ENCODE measurements around the gene USP10. TPM values are rescaled to one million over a fixed set of nuclear protein-coding genes. Genes with fewer than 3 reads are reported as not detected.

USP10 gene
- total RNA-seq, 2 experiments from 2014 or later, result 140 TPM

- CTCF ChIA-PET, result no interaction called here
- POLR2A ChIA-PET, result no interaction called here
Measured at GRCh38 chr16:84775262-84775810, 75.5 kb downstream of the USP10 start.

DNA sequence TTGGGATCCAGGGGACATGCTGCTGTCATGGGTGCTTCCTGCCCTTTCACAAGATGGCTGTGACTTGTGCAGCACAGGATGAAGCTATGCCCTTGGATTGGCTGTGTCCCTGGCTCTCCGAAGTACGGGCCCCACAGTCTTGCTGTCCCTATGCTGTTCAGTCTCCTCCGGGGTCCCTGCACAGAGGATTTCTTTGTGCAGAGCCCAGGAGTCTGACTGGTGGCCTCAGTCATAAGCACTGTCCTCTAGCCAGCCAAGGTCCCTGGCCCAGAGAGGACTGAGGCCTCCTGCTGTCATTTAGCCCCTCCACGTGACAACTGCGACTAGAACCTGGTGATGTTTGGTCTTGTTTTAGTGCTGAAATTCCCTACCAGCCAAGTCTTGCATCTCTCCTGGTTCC lies 77.6 kb downstream of the USP10 start:
- ChIA-PET CTCF (interaction anchor here (0.6 to 0.9 kb wide), 2 partner anchors 18 to 38 kb away, joined by 3 read pairs; no protein-coding TSS in a partner anchor), POLR2A (no interaction called here)

DNA sequence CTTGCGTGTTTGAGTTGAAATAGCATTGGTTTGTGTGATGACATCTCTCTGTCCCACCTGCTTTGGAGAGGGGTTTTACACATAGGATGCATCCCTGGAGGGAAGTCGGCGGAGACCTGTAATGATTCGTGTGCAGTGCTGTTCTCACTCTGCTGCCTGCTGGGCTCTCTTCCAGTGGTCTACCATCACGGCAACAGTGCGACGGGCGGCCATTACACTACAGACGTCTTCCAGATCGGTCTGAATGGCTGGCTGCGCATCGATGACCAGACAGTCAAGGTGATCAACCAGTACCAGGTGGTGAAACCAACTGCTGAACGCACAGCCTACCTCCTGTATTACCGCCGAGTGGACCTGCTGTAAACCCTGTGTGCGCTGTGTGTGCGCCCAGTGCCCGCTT lies 78.9 kb downstream of the USP10 start:
- ChIA-PET POLR2A (no interaction called here), CTCF (no interaction called here)

GRCh38 chr16:84780063-84780462 lies 80.3 kb downstream of the USP10 start:
- POLR2A ChIA-PET, result no interaction called here
- CTCF ChIA-PET, result no interaction called here

DNA sequence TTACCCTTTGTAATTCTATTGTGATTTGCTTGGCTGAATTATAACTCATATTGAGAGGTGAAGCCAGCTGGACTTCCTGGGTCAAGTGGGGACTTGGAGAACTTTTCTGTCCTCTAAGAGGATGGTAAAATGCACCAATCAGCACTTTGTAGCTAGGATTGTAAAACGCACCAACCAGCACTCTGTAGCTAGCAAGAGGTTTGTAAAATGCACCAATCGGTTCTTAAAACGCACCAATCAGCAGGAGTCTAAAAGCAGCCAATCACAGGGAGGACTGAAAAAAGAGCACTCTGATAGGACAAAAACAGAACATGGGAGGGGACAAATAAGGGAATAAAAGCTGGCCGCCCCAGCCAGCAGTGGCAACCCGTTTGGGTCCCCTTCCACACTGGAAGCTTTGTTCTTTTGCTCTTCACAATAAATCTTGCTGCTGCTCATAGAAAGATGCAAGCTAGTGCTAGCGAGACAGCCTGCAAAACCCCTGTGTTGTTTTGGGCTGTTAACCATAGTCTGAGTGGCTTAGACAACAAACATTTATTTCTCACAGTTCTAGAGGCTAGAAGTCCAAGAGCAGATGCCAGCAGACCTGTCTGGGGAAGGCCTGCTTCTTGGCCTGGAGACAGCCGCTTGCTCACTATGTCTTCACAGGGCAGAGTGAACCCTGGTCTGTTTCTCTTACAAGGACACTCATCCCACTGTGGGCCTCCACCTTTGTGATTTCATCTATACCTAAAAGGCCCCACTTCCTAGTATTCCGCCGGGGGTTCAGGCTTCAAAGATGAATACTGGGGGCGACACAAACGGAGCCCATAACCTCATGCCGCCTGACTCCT lies 81.0 kb downstream of the USP10 start:
- CTCF ChIA-PET, result interaction anchor here (0.5 kb wide), 1 partner anchor 27 kb away, joined by 3 read pairs; no protein-coding TSS in a partner anchor
- POLR2A ChIA-PET, result no interaction called here

- ChIA-PET POLR2A (no interaction called here), CTCF (no interaction called here)
Measured at GRCh38 chr16:84782846-84783245, 83.0 kb downstream of the USP10 start.

GRCh38 chr16:84785843-84786581 lies 86.2 kb downstream of the USP10 start:
- ChIA-PET CTCF (interaction anchor here (1.2 kb wide), 1 partner anchor 32 kb away, joined by 3 read pairs; no protein-coding TSS in a partner anchor), POLR2A (no interaction called here)

- ChIA-PET POLR2A (no interaction called here), CTCF (no interaction called here)
Measured at GRCh38 chr16:84786605-84787262, 86.9 kb downstream of the USP10 start.

GRCh38 chr16:84787263-84787622 lies 87.4 kb downstream of the USP10 start:
- ChIA-PET CTCF (interaction anchor here (0.7 kb wide), 1 partner anchor 139 kb away, joined by 3 read pairs; the partner anchor contains the start of gene KLHL36), POLR2A (no interaction called here)

GRCh38 chr16:84788920-84789391 lies 89.2 kb downstream of the USP10 start:
- ChIA-PET POLR2A (no interaction called here), CTCF (no interaction called here)

GRCh38 chr16:84789431-84789830 lies 89.6 kb downstream of the USP10 start:
- ChIA-PET POLR2A (no interaction called here), CTCF (no interaction called here)

DNA sequence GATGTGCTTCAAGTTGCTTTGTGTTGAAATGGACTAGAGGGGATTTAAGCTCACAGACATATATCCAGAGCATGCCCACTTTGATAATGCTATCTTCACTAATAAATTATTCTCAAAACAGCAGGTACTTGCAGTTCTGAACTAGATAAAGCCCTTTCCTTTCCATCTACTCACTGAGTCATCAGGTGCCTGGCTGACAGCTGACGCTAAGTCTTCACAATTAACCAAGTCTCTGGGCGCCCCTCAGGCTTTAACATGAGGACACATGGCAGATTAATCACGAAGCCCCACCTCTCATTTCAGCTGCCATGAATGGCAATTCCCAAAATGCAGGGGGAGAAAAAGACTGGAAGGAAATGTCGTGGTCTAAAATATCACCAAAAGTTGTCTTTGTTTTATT lies 90.5 kb downstream of the USP10 start:
- POLR2A ChIA-PET, result no interaction called here
- CTCF ChIA-PET, result no interaction called here

DNA sequence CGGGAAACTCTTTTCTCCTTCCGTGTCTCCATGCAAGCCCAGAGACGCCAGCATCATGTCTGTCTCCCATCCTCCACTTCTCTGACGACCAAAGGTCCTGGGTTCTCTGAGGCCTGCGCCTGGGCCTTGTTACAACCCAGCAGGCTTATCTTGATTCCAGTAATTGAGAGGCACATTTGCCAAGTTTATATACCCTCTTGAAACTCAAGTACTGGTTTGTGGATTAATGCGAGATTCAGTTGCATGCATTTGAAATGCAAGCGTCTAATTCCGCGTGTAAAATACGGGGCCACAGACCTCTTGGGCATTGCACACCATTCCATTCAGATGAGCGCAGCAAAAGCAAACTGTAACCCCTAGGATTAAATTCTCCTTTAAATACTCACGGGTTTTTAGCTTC lies 91.3 kb downstream of the USP10 start:
- POLR2A ChIA-PET, result no interaction called here
- CTCF ChIA-PET, result no interaction called here

DNA sequence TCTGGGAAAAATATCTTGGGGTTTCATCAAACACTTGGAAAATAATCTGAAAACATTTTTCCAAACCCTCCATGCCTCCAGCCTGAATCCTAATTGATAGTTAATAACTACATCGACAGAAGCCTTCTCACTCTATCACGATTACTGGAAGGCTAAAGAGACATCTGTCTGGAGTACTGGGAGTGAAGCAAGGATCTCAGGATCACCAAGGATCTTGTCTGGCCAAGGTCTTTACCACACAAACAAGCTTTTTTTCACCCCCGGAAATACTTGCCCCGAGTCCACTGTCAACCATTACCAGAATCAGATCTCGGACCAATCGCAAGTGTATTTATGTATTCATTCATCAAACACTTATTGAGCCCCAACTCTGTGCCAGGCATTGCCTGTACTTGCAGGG lies 91.7 kb downstream of the USP10 start:
- ChIA-PET POLR2A (no interaction called here), CTCF (no interaction called here)

DNA sequence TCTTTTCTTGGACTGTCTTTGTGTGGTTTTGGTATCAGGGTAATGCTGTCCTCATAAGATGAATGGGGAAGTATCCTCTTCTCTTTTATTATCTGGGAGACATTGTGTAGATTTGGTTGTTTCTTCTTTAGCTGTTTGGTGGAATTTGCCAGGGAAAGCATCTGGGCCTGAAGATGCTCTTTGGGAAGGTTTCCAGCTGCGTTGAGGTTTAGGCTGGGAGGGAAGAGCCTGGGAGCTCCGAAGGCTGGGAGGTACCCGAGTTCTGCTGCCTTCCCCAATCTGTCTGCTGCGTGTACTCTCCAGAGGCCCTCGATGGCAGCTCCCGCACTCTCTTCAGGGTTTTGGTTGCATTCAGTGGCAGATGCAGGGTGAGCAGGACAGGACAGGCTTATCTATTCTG lies 94.4 kb downstream of the USP10 start:
- ChIA-PET CTCF (no interaction called here), POLR2A (no interaction called here)

DNA sequence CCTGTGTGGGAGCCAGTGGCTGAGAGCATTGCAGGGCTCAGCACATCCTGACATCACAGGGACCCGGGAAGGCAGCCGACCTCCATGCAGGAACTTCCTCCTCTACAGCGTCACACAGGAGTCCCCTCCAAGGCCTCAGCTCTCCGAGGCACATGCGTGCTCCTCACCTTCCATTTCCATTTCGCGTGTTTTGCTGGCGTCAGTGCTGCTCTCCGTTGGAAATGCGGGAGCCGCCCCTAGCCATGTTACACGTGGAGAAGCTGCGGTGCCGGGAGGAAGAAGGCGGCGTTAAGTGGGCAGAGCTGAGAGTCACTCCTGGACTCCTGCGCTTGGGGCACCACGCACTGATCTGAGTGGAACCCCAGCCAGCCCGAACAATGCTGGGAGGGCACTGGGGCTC lies 94.8 kb downstream of the USP10 start:
- ChIA-PET CTCF (no interaction called here), POLR2A (no interaction called here)

DNA sequence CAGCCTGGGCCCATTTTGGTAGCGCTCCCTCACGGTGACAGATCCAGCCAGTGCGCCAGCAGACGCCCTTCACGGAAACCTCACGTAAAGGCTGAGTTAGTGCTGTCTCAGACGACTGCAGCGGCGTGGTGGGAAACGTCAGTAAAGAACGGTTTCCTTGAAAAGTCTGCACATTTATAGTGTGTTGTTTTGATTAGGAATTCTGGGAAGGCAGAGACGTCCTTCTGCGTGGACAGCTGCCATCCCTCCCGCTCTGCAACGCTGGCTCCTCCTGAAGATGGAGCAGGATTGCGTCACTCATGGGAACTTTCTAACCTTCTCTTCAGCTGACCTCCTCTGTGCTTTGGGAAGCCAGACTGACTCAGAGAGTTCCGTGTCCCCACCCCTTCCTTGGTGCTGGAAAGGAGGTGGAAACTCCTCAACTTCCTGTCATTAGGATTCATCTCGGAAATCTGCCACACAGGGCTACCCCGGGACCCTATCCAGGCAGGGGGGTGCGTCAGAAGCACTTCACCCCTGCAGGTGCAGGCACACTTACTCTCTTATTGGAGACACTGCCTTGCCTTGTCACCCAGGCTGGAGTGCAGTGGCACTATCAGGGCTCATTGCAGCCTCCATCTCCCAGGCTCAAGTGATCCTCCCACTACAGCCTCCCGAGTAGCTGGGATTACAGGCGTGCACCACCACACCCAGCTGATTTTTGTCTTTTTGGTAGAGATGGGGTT lies 95.7 kb downstream of the USP10 start:
- CTCF ChIA-PET, result no interaction called here
- POLR2A ChIA-PET, result no interaction called here

DNA sequence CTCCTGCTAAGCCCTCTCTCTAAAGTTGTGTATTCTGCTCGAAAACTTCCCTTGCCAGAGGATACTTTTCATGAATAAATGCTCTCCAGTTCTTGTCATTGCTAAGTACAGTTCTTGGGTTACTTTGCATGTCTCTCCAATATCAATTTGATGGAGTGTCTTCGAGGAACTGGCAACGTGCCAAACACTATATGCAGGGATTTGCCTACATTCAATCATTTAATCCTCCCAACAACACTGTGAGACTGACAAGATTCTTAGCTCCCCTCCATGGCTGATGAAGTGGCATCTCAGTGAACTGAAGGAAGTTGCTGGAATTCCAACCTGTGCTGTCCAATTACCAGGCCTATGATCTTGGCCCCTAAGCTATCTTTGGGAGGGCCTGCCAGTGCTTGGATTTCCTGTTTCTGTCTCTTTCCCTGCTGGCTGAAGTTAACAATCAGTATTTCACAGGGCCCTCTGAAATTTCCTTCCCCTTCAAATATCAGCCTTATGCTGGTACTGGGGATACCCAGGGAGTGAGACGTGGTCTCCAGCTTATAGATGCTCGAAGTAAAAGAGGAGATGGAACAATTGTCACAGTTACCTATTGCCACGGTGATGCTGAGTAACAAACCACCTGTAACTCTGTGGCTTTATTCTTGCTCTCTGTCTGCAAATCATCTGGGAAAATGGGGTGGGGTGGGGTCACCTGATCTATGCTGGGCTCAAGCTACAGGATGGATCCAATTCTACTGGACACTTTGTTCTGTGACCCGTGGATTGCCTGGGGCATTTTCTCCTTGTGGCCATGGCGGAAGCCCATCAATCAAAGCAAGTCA lies 100.6 kb downstream of the USP10 start:
- ChIA-PET CTCF (interaction anchor here (0.6 kb wide), 1 partner anchor 84 kb away, joined by 3 read pairs; no protein-coding TSS in a partner anchor), POLR2A (no interaction called here)

- CTCF ChIA-PET, result no interaction called here
- POLR2A ChIA-PET, result no interaction called here
Measured at GRCh38 chr16:84803146-84803545, 103.3 kb downstream of the USP10 start.
